Erythroblast (primary cell): ENCODE results near the gene ST6GAL1.

ENCODE experiments used
- GATA1 ChIP-seq: IDR thresholded peaks from 2 replicates; pipeline ENCODE4 v1.6.1; 2011; ENCODE audit warnings: low read depth, mild to moderate bottlenecking, control low read depth, low read length, moderate library complexity
- POLR2A ChIP-seq: IDR thresholded peaks from 2 replicates; pipeline ENCODE4 v1.6.1; 2011; ENCODE audit warnings: mild to moderate bottlenecking, low read length

DNA sequence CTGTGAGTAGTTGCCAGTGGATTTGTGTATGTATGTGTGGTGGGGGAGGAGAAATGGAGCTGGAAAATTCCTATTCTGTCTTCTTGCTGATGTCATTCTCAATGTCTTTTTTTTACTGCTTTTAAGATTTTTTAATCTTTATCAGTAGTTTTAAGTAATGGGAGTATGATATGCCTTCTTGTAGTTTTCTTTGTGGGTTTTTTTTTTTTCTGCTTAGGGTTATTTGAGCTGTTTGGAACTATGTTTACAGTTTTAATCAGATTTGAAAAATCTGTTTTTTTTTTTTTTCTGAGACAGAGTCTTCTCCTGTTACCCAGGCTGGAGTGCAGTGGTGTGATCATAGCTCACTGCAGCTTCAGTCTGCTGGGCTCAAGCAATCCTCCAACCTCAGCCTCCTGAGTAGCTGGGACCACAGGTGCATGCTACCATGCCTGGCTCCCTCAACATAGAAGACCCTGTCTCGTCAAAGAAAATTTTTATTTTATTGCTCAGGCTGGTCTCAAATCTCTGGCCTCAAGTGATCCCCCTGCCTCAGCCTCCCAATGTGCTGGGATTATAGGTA, 171.8 kb downstream of the ST6GAL1 start:
- TF ChIP-seq POLR2A, result no peak
- TF ChIP-seq GATA1, result no peak
